Suprapubic skin (tissue), 3 donors: ENCODE data around the gene CHST10.

Source experiments
- CTCF ChIP-seq, 2 donors: fragments of 200-600 bp in 1 of 2; fragments of 450-650 bp in 1 of 2; sonication (generic) in 1 of 2; IDR thresholded peaks; one replicate each; pipeline ENCODE4 v1.5.1; 2016 to 2019; ENCODE audit warnings: antibody characterized with exemption in 2 of 2, mild to moderate bottlenecking in 1 of 2, moderate library complexity in 1 of 2
- POLR2A ChIP-seq, 2 donors: fragments of 450-650 bp; IDR thresholded peaks; one replicate each; pipeline ENCODE4 v1.6.1; 2017; ENCODE audit warnings: antibody characterized with exemption in 2 of 2, mild to moderate bottlenecking in 2 of 2, moderate library complexity in 2 of 2

GRCh38 chr2:100391735-100392515 is 25.5 kb downstream of the CHST10 start:
- no peak for TF ChIP-seq POLR2A (IDR thresholded peaks at IDR 0.05)
- TF ChIP-seq CTCF (IDR thresholded peaks at IDR 0.05), result no peak
